Melanocyte of skin (primary cell): ENCODE measurements around the gene DZIP1. TPM values are rescaled to one million over a fixed set of nuclear protein-coding genes. Genes with fewer than 3 reads are reported as not detected.

Experiments
- total RNA-seq, 2 donors: library from RNA; depleted of rRNA; stranded (reverse); fragments of >200 nt; gene quantifications; 2 replicates each; pipeline ENCODE4 v1.2.3, GENCODE V29; 2012

Gene DZIP1
- 10 to 100 TPM; 12.4 to 23.3 TPM for total RNA-seq

GRCh38 chr13:95644601-95645052 lies at the start of gene DZIP1:
TSS of gene DZIP1 (minus strand) at chr13:95644706. CDS start at chr13:95642029, 2,677 bp downstream.

GRCh38 chr13:95676762-95677563 lies 32.5 kb upstream of the DZIP1 start, which contains the start of gene DNAJC3:
TSS of gene DNAJC3 (plus strand) at chr13:95677139. CDS start at chr13:95677256, 117 bp downstream.

GRCh38 chr13:95552539-95553441 lies 91.7 kb downstream of the DZIP1 start, which contains the start of gene CLDN10:
TSS of gene CLDN10 (plus strand) at chr13:95552720. CDS start at chr13:95552754, 34 bp downstream.

Other genes starting within 250 kb of the DZIP1 start
- not detected for gene CLDN10, start 92.0 kb downstream of the DZIP1 start, total RNA-seq
- 10 to 100 TPM; 41.0 to 48.0 TPM for gene DNAJC3, start 32.4 kb upstream of the DZIP1 start, total RNA-seq